Omental fat pad (tissue), 4 donors: ENCODE measurements around the gene COX7A2. TPM values are rescaled to one million over a fixed set of nuclear protein-coding genes. Genes with fewer than 3 reads are reported as not detected.

Source experiments
- ATAC-seq: fragments of 150-250 bp; one replicate; pipeline ENCODE4 v1.9.1; 2016; ENCODE audit warnings: mild to moderate bottlenecking, moderate library complexity; ENCODE audit not compliant: low FRiP score
- DNase-seq: peaks from one replicate; pipeline ENCODE4 v3.0.0-alpha.2; 2019; ENCODE audit warnings: low spot score
- CTCF ChIP-seq, 3 donors: fragments of 450-650 bp; IDR thresholded peaks; one replicate each; pipeline ENCODE4 v1.5.1; 2016 to 2017; ENCODE audit warnings: antibody characterized with exemption in 3 of 3, mild to moderate bottlenecking in 3 of 3, moderate library complexity in 2 of 3
- total RNA-seq, 4 donors: library from RNA; depleted of rRNA; stranded (reverse); fragments of >200 nt; gene quantifications; one replicate each; pipeline ENCODE4 v1.1.0, GENCODE V29; 2016

Gene COX7A2
- total RNA-seq, 4 donors from 2014 or later, result 171 to 310 (median 221) TPM

GRCh38 chr6:75280131-75280855 lies 36.7 kb upstream of the COX7A2 start:
- DNase-seq (no peak), ATAC-seq (no peak)
- TF ChIP-seq CTCF (IDR thresholded peaks at IDR 0.05), result no peak

- DNase-seq (no peak), ATAC-seq (no peak)
- TF ChIP-seq CTCF (IDR thresholded peaks at IDR 0.05), result no peak
These were observed 35.8 kb upstream of the COX7A2 start for GRCh38 chr6:75279418-75279817.

- DNase-seq (no peak), ATAC-seq (peak; percentile 15)
- no peak for TF ChIP-seq CTCF (IDR thresholded peaks at IDR 0.05)
These were observed 35.0 kb upstream of the COX7A2 start for GRCh38 chr6:75278474-75279077.

DNA sequence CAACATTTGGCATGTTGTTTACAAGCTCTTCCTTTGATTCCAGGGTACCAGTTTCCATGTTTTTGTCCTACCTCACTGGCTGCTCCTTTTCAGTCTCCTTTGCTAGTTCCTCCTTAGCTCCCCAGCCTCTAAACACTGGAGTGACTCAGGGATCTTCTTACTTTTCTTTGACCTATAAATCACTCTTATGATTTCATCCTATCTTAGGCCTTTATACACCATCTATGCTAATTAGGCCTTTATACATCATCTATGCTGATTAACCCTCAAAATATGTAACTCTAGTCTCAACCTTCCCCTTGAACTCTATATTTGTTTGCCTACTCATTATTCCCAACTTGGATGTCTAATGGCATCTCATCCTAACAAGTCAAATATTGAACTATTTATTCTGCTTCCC lies 31.5 kb upstream of the COX7A2 start:
- peak; percentile 61 for ATAC-seq
- TF ChIP-seq CTCF (IDR thresholded peaks at IDR 0.05), result no peak
- DNase-seq, result no peak

GRCh38 chr6:75273009-75273408 lies 29.4 kb upstream of the COX7A2 start:
- no peak for ATAC-seq
- no peak for TF ChIP-seq CTCF (IDR thresholded peaks at IDR 0.05)
- no peak for DNase-seq

- ATAC-seq (no peak), DNase-seq (no peak)
- TF ChIP-seq CTCF (IDR thresholded peaks at IDR 0.05), result no peak
These were observed 28.7 kb upstream of the COX7A2 start for GRCh38 chr6:75272145-75272840.
